Neutrophil (primary cell): ENCODE results near the gene CCDC186.

Source experiments
- H3K27ac ChIP-seq: fragments of 200-600 bp; sonication (generic); 2 replicates; pipeline ENCODE4 v1.5.1; 2016; ENCODE audit warnings: mild to moderate bottlenecking, moderate library complexity
- H3K27me3 ChIP-seq: fragments of 200-600 bp; sonication (generic); 2 replicates; pipeline ENCODE4 v1.6.0; 2016; ENCODE audit warnings: mild to moderate bottlenecking
- H3K36me3 ChIP-seq: fragments of 200-600 bp; sonication (generic); 2 replicates; pipeline ENCODE4 v1.5.1; 2017
- H3K4me1 ChIP-seq, 2 experiments: fragments of 200-600 bp in 1 of 2; sonication (generic) in 1 of 2; 1 replicate in 1 of 2; 2 replicates in 1 of 2; pipeline versions ENCODE4 v1.5.1 to v1.6.1; 2013 to 2016; ENCODE audit warnings: low read depth in 1 of 2, low read length in 1 of 2, mild to moderate bottlenecking in 1 of 2, moderate library complexity in 1 of 2; ENCODE audit not compliant: control insufficient read depth in 1 of 2, insufficient read depth in 1 of 2
- H3K4me3 ChIP-seq, 2 experiments: fragments of 200-600 bp in 1 of 2; sonication (generic) in 1 of 2; 1 replicate in 1 of 2; 2 replicates in 1 of 2; pipeline ENCODE4 v1.5.1; 2013 to 2016; ENCODE audit warnings: low read depth in 1 of 2, low read length in 1 of 2, mild to moderate bottlenecking in 1 of 2, moderate library complexity in 1 of 2
- H3K9me3 ChIP-seq: fragments of 200-600 bp; sonication (generic); 2 replicates; pipeline ENCODE4 v1.5.1; 2016
- CTCF ChIP-seq: fragments of 200-600 bp; sonication (generic); IDR thresholded peaks from 2 replicates; pipeline ENCODE4 v1.5.1; 2016; ENCODE audit warnings: antibody characterized with exemption

The CCDC186 gene

GRCh38 chr10:114212153-114212552, 38.1 kb upstream of the CCDC186 start:
- Histone ChIP-seq H3K27me3 (peaks cover 8% of the 10 kb centered on the region), H3K4me1 (peaks cover 11 to 12% of the 10 kb centered on the region in 2 experiments), H3K4me3 (no peak overlapping the region), H3K9me3 (no peaks in the 10 kb centered on the region), H3K36me3 (no peaks in the 10 kb centered on the region), H3K27ac (no peak overlapping the region)
- no peak for TF ChIP-seq CTCF

GRCh38 chr10:114208351-114208750, 34.3 kb upstream of the CCDC186 start:
- Histone ChIP-seq H3K4me3 (no peak overlapping the region), H3K36me3 (no peaks in the 10 kb centered on the region), H3K4me1 (peaks cover 16 to 19% of the 10 kb centered on the region in 2 experiments), H3K27ac (no peak overlapping the region), H3K9me3 (no peaks in the 10 kb centered on the region), H3K27me3 (no peaks in the 10 kb centered on the region)
- no peak for TF ChIP-seq CTCF

DNA sequence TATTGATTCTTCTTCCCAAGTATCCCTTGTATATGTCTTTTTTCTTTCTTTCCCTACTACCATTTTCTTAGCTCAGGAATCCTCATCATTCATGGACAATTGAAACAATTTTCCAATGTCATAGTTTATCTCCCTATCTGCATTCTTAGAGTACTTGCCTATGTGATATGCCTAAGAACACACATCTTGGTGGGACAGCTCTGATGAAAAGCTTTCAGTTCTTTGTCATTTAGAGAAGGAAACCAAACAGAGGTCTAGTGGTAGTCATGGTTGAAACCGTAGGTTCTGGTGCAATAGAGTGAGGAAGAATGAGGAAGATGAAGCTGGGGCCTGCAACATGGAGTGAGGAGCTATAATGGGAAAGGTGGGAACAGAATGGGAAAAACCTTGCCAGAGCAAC, 33.3 kb upstream of the CCDC186 start:
- no peaks in the 10 kb centered on the region for H3K9me3 ChIP-seq
- TF ChIP-seq CTCF, result no peak
- H3K4me1 ChIP-seq, result peaks cover 16 to 19% of the 10 kb centered on the region in 2 experiments
- no peaks in the 10 kb centered on the region for H3K36me3 ChIP-seq
- no peaks in the 10 kb centered on the region for H3K27me3 ChIP-seq
- H3K27ac ChIP-seq, result peak overlapping the region; percentile 20
- no peak overlapping the region for H3K4me3 ChIP-seq

DNA sequence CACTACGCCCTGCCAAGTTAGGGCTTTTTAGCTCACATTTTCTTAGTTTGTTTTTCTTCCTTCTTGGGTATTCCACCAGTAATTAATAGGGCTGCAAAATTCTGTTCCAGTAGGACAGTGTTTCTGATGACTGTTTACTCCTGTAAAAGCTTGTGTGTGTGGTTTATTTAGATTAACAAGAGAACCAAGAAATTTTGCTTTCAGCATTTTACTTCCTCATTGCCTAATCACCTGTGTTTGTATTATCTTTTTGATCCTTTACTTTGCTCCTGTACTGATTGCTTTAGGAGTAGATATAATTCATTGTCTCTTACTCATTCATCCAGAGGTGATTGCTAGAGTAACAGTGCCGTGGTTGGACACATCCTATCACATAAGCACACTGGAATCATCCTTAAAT, 32.9 kb upstream of the CCDC186 start:
- H3K4me3 ChIP-seq, result no peak overlapping the region
- no peaks in the 10 kb centered on the region for H3K9me3 ChIP-seq
- H3K36me3 ChIP-seq, result no peaks in the 10 kb centered on the region
- H3K27me3 ChIP-seq, result no peaks in the 10 kb centered on the region
- TF ChIP-seq CTCF, result no peak
- peaks cover 16 to 19% of the 10 kb centered on the region in 2 experiments for H3K4me1 ChIP-seq
- H3K27ac ChIP-seq, result peak overlapping the region; percentile 20

- Histone ChIP-seq H3K4me3 (no peak overlapping the region), H3K36me3 (no peaks in the 10 kb centered on the region), H3K9me3 (no peaks in the 10 kb centered on the region), H3K27me3 (no peaks in the 10 kb centered on the region), H3K27ac (no peak overlapping the region), H3K4me1 (peaks cover 11 to 14% of the 10 kb centered on the region in 2 experiments)
- no peak for TF ChIP-seq CTCF
These were observed 28.8 kb upstream of the CCDC186 start for GRCh38 chr10:114202812-114203211.

DNA sequence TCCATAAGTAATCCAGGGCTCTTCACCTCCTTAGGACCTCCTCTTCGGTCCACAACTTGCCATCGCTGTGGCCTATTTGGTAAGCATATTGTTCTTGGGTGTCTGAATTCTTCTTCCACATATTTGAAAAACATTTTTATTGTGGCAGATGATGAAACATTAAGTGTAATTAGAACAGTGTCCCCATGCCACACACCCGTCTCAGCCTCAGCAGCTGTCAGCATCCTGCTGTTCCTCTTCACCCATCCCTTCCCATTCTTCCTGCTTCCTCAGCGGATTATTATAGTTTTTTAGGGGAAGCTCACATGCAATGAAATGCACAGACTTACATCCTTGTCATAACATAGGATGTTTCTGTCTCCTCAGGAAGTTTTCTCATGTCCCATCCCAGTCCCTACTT, 25.2 kb upstream of the CCDC186 start:
- no peak for TF ChIP-seq CTCF
- no peaks in the 10 kb centered on the region for H3K36me3 ChIP-seq
- no peaks in the 10 kb centered on the region for H3K9me3 ChIP-seq
- no peaks in the 10 kb centered on the region for H3K4me1 ChIP-seq
- peaks cover 6% of the 10 kb centered on the region for H3K27me3 ChIP-seq
- H3K4me3 ChIP-seq, result no peak overlapping the region
- no peak overlapping the region for H3K27ac ChIP-seq
